Measurements from ENCODE around the gene EMC1.
A peak's percentile ranks its signal among the peaks of the same experiment; 100 is the strongest.

Gene EMC1

DNA sequence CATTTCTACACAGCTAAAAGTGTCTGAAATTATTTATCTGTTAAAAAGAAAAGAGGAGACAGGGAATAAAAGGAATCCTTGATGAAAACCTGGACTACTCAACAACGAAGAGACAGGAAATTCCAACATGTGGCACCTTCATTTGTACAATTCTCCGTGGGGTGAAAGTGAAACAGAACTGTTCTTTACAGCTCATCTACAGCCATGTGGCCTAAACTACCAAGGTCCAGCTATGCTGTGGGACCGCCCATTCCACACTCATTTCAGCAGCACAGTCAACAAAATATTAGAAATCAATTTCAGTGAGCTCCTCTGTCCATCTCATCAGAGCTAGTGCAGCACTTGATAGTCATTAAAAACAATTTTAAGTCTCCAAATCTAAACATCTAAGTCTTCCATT, 85.3 kb downstream of the EMC1 start:
- Mint-ChIP-seq H3K36me3 (peaks cover 12% of the 10 kb centered on the region), H3K4me1 (ENCODE audit: low read depth) (peaks cover 12% of the 10 kb centered on the region), H3K9me3 (ENCODE audit: low read depth) (no peaks in the 10 kb centered on the region), H3K27ac (peak overlapping the region; percentile 38), H3K27me3 (no peaks in the 10 kb centered on the region), H3K4me3 (no peak overlapping the region)
